Measurements from ENCODE around the gene USP33. TPM values are rescaled to one million over a fixed set of nuclear protein-coding genes. Genes with fewer than 3 reads are reported as not detected.

The USP33 gene
- polyA plus RNA-seq, 1 donor from 2014 or later = 267 TPM

DNA sequence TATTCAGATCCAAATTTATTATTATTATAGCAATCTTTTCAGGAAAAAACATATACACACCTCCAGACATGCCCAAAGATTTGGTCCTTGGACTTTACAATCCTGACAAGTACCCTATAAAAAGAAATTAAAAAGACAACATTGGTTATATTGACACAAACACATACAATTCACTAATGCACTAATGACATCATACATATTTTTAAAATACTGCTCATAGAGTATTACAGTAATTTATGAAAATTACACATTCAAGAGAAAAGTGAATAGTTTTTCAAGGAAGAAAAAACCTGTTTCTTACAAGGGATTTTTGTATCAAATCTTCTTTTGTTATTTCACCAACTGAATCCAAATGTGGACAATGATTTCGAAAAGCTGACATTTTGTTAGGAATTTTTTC lies 18.3 kb downstream of the USP33 start:
- H2AFZ ChIP-seq (ENCODE audit: low read depth, low read length) = no peak overlapping the region
- TF ChIP-seq TAF1 (IDR thresholded peaks at IDR 0.05; ENCODE audit: low read depth) (no peak), SMC3 (conservative IDR thresholded peaks at IDR 0.05; ENCODE audit: poor library complexity) (no peak)
- no peak overlapping the region for H3K4me2 ChIP-seq (ENCODE audit: low read length)
- peaks cover 29% of the 10 kb centered on the region for H3K79me2 ChIP-seq (replicated peaks; ENCODE audit: insufficient read depth, low read length)
- H3K27ac ChIP-seq (ENCODE audit: low read length) = no peak overlapping the region
- H3F3A ChIP-seq (ENCODE audit: insufficient read depth, low read length, poor library complexity, severe bottlenecking) = no peaks in the 10 kb centered on the region
- no peaks in the 10 kb centered on the region for H3K9me3 ChIP-seq (ENCODE audit: low read length)
- no peak overlapping the region for H3K9ac ChIP-seq (ENCODE audit: low read length)
- no peaks in the 10 kb centered on the region for H3K27me3 ChIP-seq (ENCODE audit: insufficient read depth, low read depth, low read length)
- H3K9me2 ChIP-seq (ENCODE audit: insufficient read depth, low read length) = no peaks in the 10 kb centered on the region
- H3K4me3 ChIP-seq (ENCODE audit: low read length) = no peak overlapping the region
- H4K20me1 ChIP-seq (ENCODE audit: insufficient read depth) = no peaks in the 10 kb centered on the region
- peaks cover 8% of the 10 kb centered on the region for H3K36me3 ChIP-seq (ENCODE audit: insufficient read depth, low read length)

DNA sequence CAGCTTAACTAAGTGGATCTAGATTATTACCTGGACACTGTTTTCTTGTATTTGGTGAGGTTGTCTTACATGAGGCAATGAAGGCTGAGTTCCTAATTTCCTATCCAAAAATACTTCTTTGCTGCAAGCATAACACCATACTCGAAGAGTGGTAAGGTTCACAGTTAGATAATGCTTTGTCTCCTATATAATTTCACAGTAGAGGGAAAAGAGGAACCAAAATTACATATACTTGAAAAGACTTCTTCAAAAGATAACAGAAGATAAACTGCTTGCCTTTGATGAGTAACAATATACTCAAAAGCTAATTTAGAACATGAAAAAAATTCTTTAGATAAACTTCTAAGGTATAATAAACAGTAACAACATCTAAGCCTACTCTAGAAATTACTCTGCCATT lies 20.4 kb downstream of the USP33 start:
- TF ChIP-seq POLR2AphosphoS5 (IDR thresholded peaks at IDR 0.05) (no peak), EP300 (conservative IDR thresholded peaks at IDR 0.05; ENCODE audit: poor library complexity, severe bottlenecking) (no peak), SMC3 (conservative IDR thresholded peaks at IDR 0.05; ENCODE audit: poor library complexity) (no peak), MXI1 (conservative IDR thresholded peaks at IDR 0.05; ENCODE audit: poor library complexity, severe bottlenecking) (no peak), RAD21 (conservative IDR thresholded peaks at IDR 0.05) (no peak)
- TF ChIP-seq, protein P1, sequence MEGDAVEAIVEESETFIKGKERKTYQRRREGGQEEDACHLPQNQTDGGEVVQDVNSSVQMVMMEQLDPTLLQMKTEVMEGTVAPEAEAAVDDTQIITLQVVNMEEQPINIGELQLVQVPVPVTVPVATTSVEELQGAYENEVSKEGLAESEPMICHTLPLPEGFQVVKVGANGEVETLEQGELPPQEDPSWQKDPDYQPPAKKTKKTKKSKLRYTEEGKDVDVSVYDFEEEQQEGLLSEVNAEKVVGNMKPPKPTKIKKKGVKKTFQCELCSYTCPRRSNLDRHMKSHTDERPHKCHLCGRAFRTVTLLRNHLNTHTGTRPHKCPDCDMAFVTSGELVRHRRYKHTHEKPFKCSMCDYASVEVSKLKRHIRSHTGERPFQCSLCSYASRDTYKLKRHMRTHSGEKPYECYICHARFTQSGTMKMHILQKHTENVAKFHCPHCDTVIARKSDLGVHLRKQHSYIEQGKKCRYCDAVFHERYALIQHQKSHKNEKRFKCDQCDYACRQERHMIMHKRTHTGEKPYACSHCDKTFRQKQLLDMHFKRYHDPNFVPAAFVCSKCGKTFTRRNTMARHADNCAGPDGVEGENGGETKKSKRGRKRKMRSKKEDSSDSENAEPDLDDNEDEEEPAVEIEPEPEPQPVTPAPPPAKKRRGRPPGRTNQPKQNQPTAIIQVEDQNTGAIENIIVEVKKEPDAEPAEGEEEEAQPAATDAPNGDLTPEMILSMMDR (IDR thresholded peaks at IDR 0.05; ENCODE audit: poor library complexity, severe bottlenecking) = no peak
- TF ChIP-seq, protein P2, sequence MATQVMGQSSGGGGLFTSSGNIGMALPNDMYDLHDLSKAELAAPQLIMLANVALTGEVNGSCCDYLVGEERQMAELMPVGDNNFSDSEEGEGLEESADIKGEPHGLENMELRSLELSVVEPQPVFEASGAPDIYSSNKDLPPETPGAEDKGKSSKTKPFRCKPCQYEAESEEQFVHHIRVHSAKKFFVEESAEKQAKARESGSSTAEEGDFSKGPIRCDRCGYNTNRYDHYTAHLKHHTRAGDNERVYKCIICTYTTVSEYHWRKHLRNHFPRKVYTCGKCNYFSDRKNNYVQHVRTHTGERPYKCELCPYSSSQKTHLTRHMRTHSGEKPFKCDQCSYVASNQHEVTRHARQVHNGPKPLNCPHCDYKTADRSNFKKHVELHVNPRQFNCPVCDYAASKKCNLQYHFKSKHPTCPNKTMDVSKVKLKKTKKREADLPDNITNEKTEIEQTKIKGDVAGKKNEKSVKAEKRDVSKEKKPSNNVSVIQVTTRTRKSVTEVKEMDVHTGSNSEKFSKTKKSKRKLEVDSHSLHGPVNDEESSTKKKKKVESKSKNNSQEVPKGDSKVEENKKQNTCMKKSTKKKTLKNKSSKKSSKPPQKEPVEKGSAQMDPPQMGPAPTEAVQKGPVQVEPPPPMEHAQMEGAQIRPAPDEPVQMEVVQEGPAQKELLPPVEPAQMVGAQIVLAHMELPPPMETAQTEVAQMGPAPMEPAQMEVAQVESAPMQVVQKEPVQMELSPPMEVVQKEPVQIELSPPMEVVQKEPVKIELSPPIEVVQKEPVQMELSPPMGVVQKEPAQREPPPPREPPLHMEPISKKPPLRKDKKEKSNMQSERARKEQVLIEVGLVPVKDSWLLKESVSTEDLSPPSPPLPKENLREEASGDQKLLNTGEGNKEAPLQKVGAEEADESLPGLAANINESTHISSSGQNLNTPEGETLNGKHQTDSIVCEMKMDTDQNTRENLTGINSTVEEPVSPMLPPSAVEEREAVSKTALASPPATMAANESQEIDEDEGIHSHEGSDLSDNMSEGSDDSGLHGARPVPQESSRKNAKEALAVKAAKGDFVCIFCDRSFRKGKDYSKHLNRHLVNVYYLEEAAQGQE (IDR thresholded peaks at IDR 0.05; ENCODE audit: borderline replicate concordance) = no peak
- H3K4me3 ChIP-seq (ENCODE audit: low read length) = no peak overlapping the region
- no peaks in the 10 kb centered on the region for H3F3A ChIP-seq (ENCODE audit: insufficient read depth, low read length, poor library complexity, severe bottlenecking)
- no peaks in the 10 kb centered on the region for H3K27me3 ChIP-seq (ENCODE audit: insufficient read depth, low read depth, low read length)
- H3K36me3 ChIP-seq (ENCODE audit: insufficient read depth, low read length) = peaks cover 8% of the 10 kb centered on the region
- H2AFZ ChIP-seq (ENCODE audit: low read depth, low read length) = no peak overlapping the region
- H3K9ac ChIP-seq (ENCODE audit: low read length) = no peak overlapping the region
- H3K9me3 ChIP-seq (ENCODE audit: low read length) = no peaks in the 10 kb centered on the region
- H3K27ac ChIP-seq (ENCODE audit: low read length) = no peak overlapping the region
- H3K4me2 ChIP-seq (ENCODE audit: low read length) = no peak overlapping the region
- H4K20me1 ChIP-seq (ENCODE audit: insufficient read depth) = no peaks in the 10 kb centered on the region
- H3K9me2 ChIP-seq (ENCODE audit: insufficient read depth, low read length) = no peaks in the 10 kb centered on the region
- peaks cover 27% of the 10 kb centered on the region for H3K79me2 ChIP-seq (replicated peaks; ENCODE audit: insufficient read depth, low read length)

DNA sequence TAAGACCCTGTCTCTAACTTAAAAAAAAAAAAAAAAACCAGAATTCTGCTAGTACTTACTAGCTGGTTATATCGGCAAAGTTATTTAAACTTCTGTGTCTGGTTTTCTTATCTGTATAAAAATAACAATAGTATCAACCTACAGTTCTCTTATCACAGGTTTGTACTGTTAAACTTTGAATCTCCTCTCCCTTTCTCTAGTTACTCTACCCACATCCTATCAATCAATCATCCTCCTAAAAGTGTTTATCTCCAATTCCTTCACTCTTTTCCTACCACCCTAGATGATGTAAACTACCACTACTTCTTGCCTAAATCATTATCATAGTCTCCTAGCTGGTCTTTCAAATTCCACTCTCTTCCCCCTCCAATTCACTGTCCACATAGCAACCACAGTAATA lies 27.6 kb downstream of the USP33 start:
- no peaks in the 10 kb centered on the region for H3K36me3 ChIP-seq (ENCODE audit: insufficient read depth, low read length)
- H2AFZ ChIP-seq (ENCODE audit: low read depth, low read length) = no peak overlapping the region
- H3K4me2 ChIP-seq (ENCODE audit: low read length) = no peak overlapping the region
- TF ChIP-seq TAF1 (IDR thresholded peaks at IDR 0.05; ENCODE audit: low read depth) (no peak), SMC3 (conservative IDR thresholded peaks at IDR 0.05; ENCODE audit: poor library complexity) (no peak), EP300 (conservative IDR thresholded peaks at IDR 0.05; ENCODE audit: poor library complexity, severe bottlenecking) (no peak), EZH2 (IDR thresholded peaks at IDR 0.05; ENCODE audit: borderline replicate concordance, insufficient read depth, low read length, poor library complexity, severe bottlenecking) (no peak), MXI1 (conservative IDR thresholded peaks at IDR 0.05; ENCODE audit: poor library complexity, severe bottlenecking) (no peak), RAD21 (conservative IDR thresholded peaks at IDR 0.05) (no peak), POLR2AphosphoS5 (IDR thresholded peaks at IDR 0.05) (no peak)
- TF ChIP-seq, protein P2 (IDR thresholded peaks at IDR 0.05; ENCODE audit: borderline replicate concordance) = no peak
- TF ChIP-seq, protein P1 (IDR thresholded peaks at IDR 0.05; ENCODE audit: poor library complexity, severe bottlenecking) = no peak
- no peaks in the 10 kb centered on the region for H3K79me2 ChIP-seq (replicated peaks; ENCODE audit: insufficient read depth, low read length)
- no peaks in the 10 kb centered on the region for H3F3A ChIP-seq (ENCODE audit: insufficient read depth, low read length, poor library complexity, severe bottlenecking)
- H3K4me3 ChIP-seq (ENCODE audit: low read length) = no peak overlapping the region
- H3K27ac ChIP-seq (ENCODE audit: low read length) = no peak overlapping the region
- no peaks in the 10 kb centered on the region for H3K27me3 ChIP-seq (ENCODE audit: insufficient read depth, low read depth, low read length)
- no peaks in the 10 kb centered on the region for H3K9me3 ChIP-seq (ENCODE audit: low read length)
- H4K20me1 ChIP-seq (ENCODE audit: insufficient read depth) = no peaks in the 10 kb centered on the region
- no peaks in the 10 kb centered on the region for H3K9me2 ChIP-seq (ENCODE audit: insufficient read depth, low read length)
- no peak overlapping the region for H3K9ac ChIP-seq (ENCODE audit: low read length)

All from neural cell (in vitro differentiated cells).